T-cell (primary cell): ENCODE data around the gene ASPHD2. TPM values are rescaled to one million over a fixed set of nuclear protein-coding genes. Genes with fewer than 3 reads are reported as not detected.

Experiments used
- ATAC-seq, 4 experiments: fragments of 200-7000 bp in 3 of 4; fragments of 150-1000 bp in 1 of 4; cut with Tn5 transposase; replicated peaks in 1 of 4; 1 replicate in 3 of 4; 2 replicates in 1 of 4; pipeline ENCODE4 v1.10.0; 2021; ENCODE audit warnings: moderate library complexity in 3 of 4, mild to moderate bottlenecking in 2 of 4, moderate number of reproducible peaks in 1 of 4
- CTCF ChIA-PET, 2 donors: fragments of 300-600 bp; sonication (Branson Sonifier 250); formaldehyde crosslinking; loops; one replicate each; lab custom pipeline; 2022; ENCODE audit warnings: antibody characterized with exemption in 2 of 2; lab: Charles Lee
- POLR2A ChIA-PET, 2 donors: fragments of 300-600 bp; sonication (Branson Sonifier 250); formaldehyde crosslinking; loops; one replicate each; lab custom pipeline; 2022; ENCODE audit warnings: antibody characterized with exemption in 2 of 2; lab: Charles Lee
- DNase-seq, 35 experiments: peaks; one replicate each; pipeline versions ENCODE4 v3.0.0 to v3.0.0-alpha.2; 2013 to 2023
- H3K27ac ChIP-seq: one replicate; pipeline ENCODE4 v1.5.1; 2013; ENCODE audit warnings: low read length
- H3K27me3 ChIP-seq, 2 experiments: replicated peaks in 1 of 2; 1 replicate in 1 of 2; 2 replicates in 1 of 2; pipeline versions ENCODE4 v1.6.1 to v1.7.0; 2013; ENCODE audit warnings: low read length in 1 of 2, mixed read lengths in 1 of 2; ENCODE audit not compliant: control insufficient read depth in 2 of 2, insufficient read depth in 2 of 2; ENCODE audit errors: extremely low read depth in 1 of 2
- H3K36me3 ChIP-seq, 2 donors: 1 replicate in 1 of 2; 2 replicates in 1 of 2; pipeline versions ENCODE4 v1.6.1 to v1.7.0; 2013; ENCODE audit warnings: low read length in 1 of 2; ENCODE audit not compliant: control insufficient read depth in 2 of 2, insufficient read depth in 1 of 2; ENCODE audit errors: extremely low read depth in 1 of 2
- H3K4me1 ChIP-seq, 2 experiments: 1 replicate in 1 of 2; 2 replicates in 1 of 2; pipeline versions ENCODE4 v1.6.1 to v1.7.0; 2013; ENCODE audit warnings: low read length in 2 of 2, mixed read lengths in 1 of 2; ENCODE audit not compliant: insufficient read depth in 2 of 2, control insufficient read depth in 1 of 2; ENCODE audit errors: extremely low read depth in 1 of 2
- H3K4me3 ChIP-seq, 2 donors: 1 replicate in 1 of 2; 2 replicates in 1 of 2; pipeline versions ENCODE4 v1.5.1 to v1.7.0; 2013; ENCODE audit warnings: mild to moderate bottlenecking in 2 of 2, low read length in 1 of 2, moderate library complexity in 1 of 2; ENCODE audit not compliant: control insufficient read depth in 1 of 2; ENCODE audit errors: extremely low read depth in 1 of 2
- H3K9me3 ChIP-seq: 2 replicates; pipeline ENCODE4 v1.7.0; 2013
- H3K27ac Mint-ChIP-seq, 2 donors: one replicate each; pipeline ENCODE4 v1.8.0; 2020 to 2021; ENCODE audit warnings: mild to moderate bottlenecking in 2 of 2, mixed read lengths in 2 of 2
- H3K27me3 Mint-ChIP-seq, 2 donors: one replicate each; pipeline ENCODE4 v1.8.0; 2021 to 2022; ENCODE audit warnings: mixed read lengths in 2 of 2
- H3K36me3 Mint-ChIP-seq: one replicate; pipeline ENCODE4 v1.8.0; 2021; ENCODE audit warnings: mixed read lengths
- H3K4me1 Mint-ChIP-seq, 3 donors: one replicate each; pipeline ENCODE4 v1.8.0; 2020 to 2022; ENCODE audit warnings: mixed read lengths in 3 of 3, mild to moderate bottlenecking in 1 of 3
- H3K4me3 Mint-ChIP-seq, 3 donors: one replicate each; pipeline ENCODE4 v1.8.0; 2020 to 2022; ENCODE audit warnings: mild to moderate bottlenecking in 3 of 3, mixed read lengths in 3 of 3, moderate library complexity in 3 of 3
- H3K9me3 Mint-ChIP-seq, 3 donors: one replicate each; pipeline ENCODE4 v1.8.0; 2020 to 2022; ENCODE audit warnings: mixed read lengths in 3 of 3
- WGBS: methylation state at CpG from one replicate; pipeline ENCODE4 v1.1.5; 2013; ENCODE audit warnings: missing lambda C conversion rate; ENCODE audit not compliant: insufficient coverage; 5-methylcytosine and 5-hydroxymethylcytosine counted together
- total RNA-seq, 35 experiments: library from RNA in 6 of 35; stranded (reverse) in 6 of 35; fragments of 120-200 nt in 1 of 35; gene quantifications; one replicate each; pipeline versions ENCODE4 v1.2.1 to v1.2.4 and lab custom pipeline; 2013 to 2026

The ASPHD2 gene
- total RNA-seq, 5 donors from 2014 or later (not counting 1 experiment from before 2014, with no cell fraction given), result 1.9 to 5.3 (median 4.3) TPM

DNA sequence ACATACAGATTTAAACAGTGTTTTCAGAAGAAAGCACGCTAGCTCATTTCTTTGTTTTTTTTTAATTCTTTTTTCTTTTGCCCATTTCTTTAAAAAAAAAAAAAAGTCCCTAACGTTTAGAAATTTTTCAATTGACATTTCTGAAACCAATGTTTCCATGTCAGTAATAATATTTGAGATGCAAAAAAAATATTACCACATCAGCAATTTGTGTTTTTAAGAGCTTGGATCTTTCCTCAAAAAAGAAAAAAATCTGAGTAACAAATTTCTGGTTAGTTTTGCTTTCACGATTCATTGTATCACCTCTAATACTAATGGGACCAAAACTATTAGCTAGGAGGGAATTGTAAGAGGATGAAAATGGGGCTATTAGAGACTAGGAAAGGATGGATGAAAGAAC lies 39.9 kb upstream of the ASPHD2 start:
- no peak overlapping the region for H3K27ac Mint-ChIP-seq
- no peaks in the 10 kb centered on the region for H3K36me3 Mint-ChIP-seq
- no peaks in the 10 kb centered on the region for H3K4me1 ChIP-seq
- no peak for DNase-seq
- peaks cover 0 to 9% of the 10 kb centered on the region in 2 experiments for H3K27me3 ChIP-seq
- H3K9me3 ChIP-seq, result no peaks in the 10 kb centered on the region
- no peaks in the 10 kb centered on the region for H3K9me3 Mint-ChIP-seq
- ATAC-seq, result no peak
- H3K36me3 ChIP-seq, result no peaks in the 10 kb centered on the region
- no peak overlapping the region for H3K4me3 ChIP-seq
- no peak overlapping the region for H3K27ac ChIP-seq
- CTCF ChIA-PET, result no interaction called here
- H3K27me3 Mint-ChIP-seq, result peaks cover 28 to 32% of the 10 kb centered on the region in 2 donors
- POLR2A ChIA-PET, result interaction anchor here in 1 of 2 donors (0.6 kb wide), 1 partner anchor 21 kb away, joined by 5 read pairs; no protein-coding TSS in a partner anchor
- H3K4me3 Mint-ChIP-seq, result no peak overlapping the region
- H3K4me1 Mint-ChIP-seq, result no peaks in the 10 kb centered on the region
- no CpG with 5 or more reads among the region's 3 CpGs for WGBS

GRCh38 chr22:26391091-26391490 lies 38.0 kb upstream of the ASPHD2 start:
- no peaks in the 10 kb centered on the region for H3K36me3 ChIP-seq
- Mint-ChIP-seq H3K4me1 (no peaks in the 10 kb centered on the region), H3K36me3 (no peaks in the 10 kb centered on the region), H3K9me3 (no peaks in the 10 kb centered on the region), H3K27ac (no peak overlapping the region), H3K27me3 (peaks cover 23 to 24% of the 10 kb centered on the region in 2 donors), H3K4me3 (no peak overlapping the region)
- H3K27ac ChIP-seq, result no peak overlapping the region
- no peak overlapping the region for H3K4me3 ChIP-seq
- POLR2A ChIA-PET, result no interaction called here
- ATAC-seq (no peak), DNase-seq (no peak)
- H3K9me3 ChIP-seq, result no peaks in the 10 kb centered on the region
- CTCF ChIA-PET, result no interaction called here
- 90% methylated on average over 1 of the region's 1 CpG for WGBS
- no peaks in the 10 kb centered on the region for H3K4me1 ChIP-seq
- H3K27me3 ChIP-seq, result peaks cover 0 to 6% of the 10 kb centered on the region in 2 experiments

- Histone ChIP-seq H3K4me1 (no peaks in the 10 kb centered on the region), H3K4me3 (no peak overlapping the region), H3K36me3 (no peaks in the 10 kb centered on the region), H3K9me3 (no peaks in the 10 kb centered on the region), H3K27me3 (peaks cover 0 to 6% of the 10 kb centered on the region in 2 experiments), H3K27ac (no peak overlapping the region)
- Mint-ChIP-seq H3K36me3 (no peaks in the 10 kb centered on the region), H3K4me3 (no peak overlapping the region), H3K27ac (no peak overlapping the region), H3K27me3 (peaks cover 23 to 24% of the 10 kb centered on the region in 2 donors), H3K9me3 (no peaks in the 10 kb centered on the region), H3K4me1 (no peaks in the 10 kb centered on the region)
- WGBS, result 80% methylated on average over 1 of the region's 2 CpGs
- no peak for DNase-seq
- CTCF ChIA-PET, result no interaction called here
- POLR2A ChIA-PET, result no interaction called here
- no peak for ATAC-seq
Measured at GRCh38 chr22:26391623-26392022, 37.4 kb upstream of the ASPHD2 start.

GRCh38 chr22:26393929-26394328 lies 35.1 kb upstream of the ASPHD2 start:
- H3K4me3 ChIP-seq, result no peak overlapping the region
- peaks cover 0 to 3% of the 10 kb centered on the region in 2 experiments for H3K27me3 ChIP-seq
- Mint-ChIP-seq H3K36me3 (no peaks in the 10 kb centered on the region), H3K27me3 (peaks cover 10 to 16% of the 10 kb centered on the region in 2 donors), H3K4me3 (no peak overlapping the region), H3K9me3 (no peaks in the 10 kb centered on the region), H3K27ac (no peak overlapping the region), H3K4me1 (no peaks in the 10 kb centered on the region)
- CTCF ChIA-PET, result no interaction called here
- POLR2A ChIA-PET, result no interaction called here
- no peaks in the 10 kb centered on the region for H3K36me3 ChIP-seq
- H3K4me1 ChIP-seq, result no peaks in the 10 kb centered on the region
- H3K27ac ChIP-seq, result no peak overlapping the region
- WGBS, result 0% methylated on average over 1 of the region's 2 CpGs
- H3K9me3 ChIP-seq, result no peaks in the 10 kb centered on the region
- DNase-seq (no peak), ATAC-seq (no peak)

- Histone ChIP-seq H3K36me3 (no peaks in the 10 kb centered on the region), H3K4me3 (no peak overlapping the region), H3K4me1 (no peaks in the 10 kb centered on the region), H3K9me3 (no peaks in the 10 kb centered on the region), H3K27me3 (no peaks in the 10 kb centered on the region), H3K27ac (no peak overlapping the region)
- Mint-ChIP-seq H3K27ac (no peak overlapping the region), H3K4me1 (no peaks in the 10 kb centered on the region), H3K4me3 (no peak overlapping the region), H3K9me3 (no peaks in the 10 kb centered on the region), H3K36me3 (no peaks in the 10 kb centered on the region), H3K27me3 (peaks cover 8 to 16% of the 10 kb centered on the region in 2 donors)
- DNase-seq (no peak), ATAC-seq (no peak)
- POLR2A ChIA-PET, result no interaction called here
- WGBS, result 71% methylated on average over 1 of the region's 1 CpG
- CTCF ChIA-PET, result interaction anchor here in 1 of 2 donors (0.6 kb wide), 1 partner anchor 29 kb away, joined by 3 read pairs; no protein-coding TSS in a partner anchor
Measured at GRCh38 chr22:26394777-26395176, 34.3 kb upstream of the ASPHD2 start.

- H3K4me1 ChIP-seq, result no peaks in the 10 kb centered on the region
- WGBS, result 81% methylated on average over 3 of the region's 5 CpGs
- H3K27ac ChIP-seq, result no peak overlapping the region
- H3K27me3 ChIP-seq, result no peaks in the 10 kb centered on the region
- H3K4me3 Mint-ChIP-seq, result no peak overlapping the region
- no peaks in the 10 kb centered on the region for H3K9me3 ChIP-seq
- ChIA-PET POLR2A (no interaction called here), CTCF (no interaction called here)
- H3K9me3 Mint-ChIP-seq, result no peaks in the 10 kb centered on the region
- H3K4me3 ChIP-seq, result no peak overlapping the region
- no peak overlapping the region for H3K27ac Mint-ChIP-seq
- no peaks in the 10 kb centered on the region for H3K36me3 Mint-ChIP-seq
- H3K36me3 ChIP-seq, result no peaks in the 10 kb centered on the region
- ATAC-seq (no peak), DNase-seq (no peak)
- H3K27me3 Mint-ChIP-seq, result peaks cover 5 to 11% of the 10 kb centered on the region in 2 donors
- no peaks in the 10 kb centered on the region for H3K4me1 Mint-ChIP-seq
Measured at GRCh38 chr22:26395926-26396325, 33.1 kb upstream of the ASPHD2 start.
